SH-SY5Y (cell line): ENCODE data around the gene STAT5B.

ENCODE experiments used
- GATA2 ChIP-seq: IDR thresholded peaks from 2 replicates; pipeline ENCODE4 v1.6.1; 2011; ENCODE audit warnings: mild to moderate bottlenecking, low read depth, low read length
- GATA3 ChIP-seq: IDR thresholded peaks from 2 replicates; pipeline ENCODE4 v1.6.1; 2011; ENCODE audit warnings: low read depth, mild to moderate bottlenecking, low read length, moderate library complexity

DNA sequence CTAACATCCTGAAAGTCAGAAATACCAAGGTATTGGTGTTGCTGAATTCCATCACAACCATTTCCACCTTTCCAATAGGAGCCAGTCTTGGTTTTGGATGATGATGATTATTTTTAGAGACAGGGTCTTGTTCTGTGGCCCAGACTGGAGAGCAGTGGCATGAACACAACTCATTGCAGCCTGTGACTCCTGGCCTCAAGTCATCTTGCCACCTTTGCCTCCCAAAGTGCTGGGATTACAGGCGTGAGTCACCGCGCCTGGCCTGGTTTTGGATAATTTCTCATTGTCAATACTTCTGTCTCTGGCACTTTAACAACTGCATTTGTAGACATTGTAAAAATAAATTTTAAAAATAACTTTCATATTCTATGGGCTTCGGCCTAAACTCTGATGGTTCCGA is 22.6 kb downstream of the STAT5B start:
- no peak for TF ChIP-seq GATA3
- no peak for TF ChIP-seq GATA2
